ENCODE measurements around the gene TOMM22.

- TF ChIP-seq CTCF (IDR thresholded peaks at IDR 0.05; ENCODE audit: low read length) (no peak), EZH2 (optimal IDR thresholded peaks at IDR 0.05; ENCODE audit: low read depth, low read length) (no peak), EZH2phosphoT487 (IDR thresholded peaks at IDR 0.05; ENCODE audit: low read length) (no peak)
Observed at GRCh38 chr22:38656256-38657044, 25.3 kb upstream of the TOMM22 start, which contains the start of the genes CBY1 and FAM227A.

Measured in MM.1S (cell line).